NCI-H748 (cell line): Measurements from ENCODE around the gene ADH1C.
"Not testable (repeated sequence)": the region's sequence is repeated elsewhere in the genome, so short reads cannot be mapped to it uniquely, and the experiment has no call there.

Experiments
- DNase-seq: peaks from one replicate; lab custom pipeline; 2025; ENCODE audit not compliant: unreplicated experiment; lab: John Stamatoyannopoulos, UW

ADH1C gene

DNA sequence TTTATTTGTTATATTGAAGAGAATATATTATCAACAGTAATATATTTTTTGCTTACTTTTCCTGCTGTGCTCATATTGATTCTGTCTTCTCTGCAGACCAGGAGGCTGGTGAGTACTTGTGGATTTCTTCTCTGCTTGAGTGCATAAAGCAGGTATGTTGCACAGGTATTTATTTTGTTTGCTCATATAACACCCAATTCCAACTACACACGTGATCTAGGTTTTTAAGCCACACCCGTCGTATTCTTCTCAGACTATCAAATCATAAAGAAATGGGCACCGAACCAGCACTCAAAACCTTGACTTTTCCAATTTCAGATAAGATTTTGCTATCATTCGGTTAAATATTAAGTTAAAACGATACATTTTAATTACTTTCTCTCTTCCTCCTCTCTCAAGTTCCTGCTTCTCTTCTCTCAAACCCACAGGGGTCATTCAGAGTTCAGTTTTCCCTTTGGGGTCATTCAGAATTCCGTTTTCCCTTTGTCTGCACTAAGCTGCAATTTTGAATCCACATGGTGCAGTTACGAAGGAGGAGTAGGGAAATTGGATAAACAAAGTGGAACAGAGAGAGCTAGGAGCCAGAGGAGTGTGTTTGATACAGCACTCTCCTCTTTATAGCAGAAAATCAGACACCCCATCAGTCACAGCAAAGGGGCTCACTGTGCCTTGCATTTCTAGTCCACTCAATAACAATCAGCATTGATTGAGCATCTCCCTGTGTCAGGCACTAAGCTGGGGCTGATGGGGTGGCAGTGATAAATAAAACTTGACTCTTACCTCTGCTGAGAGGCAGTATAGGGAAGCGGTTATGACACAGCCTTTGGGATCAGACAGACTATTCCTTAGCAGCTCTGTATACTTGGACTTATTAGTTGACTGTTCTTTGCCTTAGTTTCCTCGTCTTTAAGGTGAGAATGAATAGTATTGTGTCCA lies at the start of gene ADH1C:
TSS of gene ADH1C (minus strand) at position 145 of the 936 bp plus-strand sequence. CDS start at position 74, 71 bp downstream.
- no peak for DNase-seq

DNA sequence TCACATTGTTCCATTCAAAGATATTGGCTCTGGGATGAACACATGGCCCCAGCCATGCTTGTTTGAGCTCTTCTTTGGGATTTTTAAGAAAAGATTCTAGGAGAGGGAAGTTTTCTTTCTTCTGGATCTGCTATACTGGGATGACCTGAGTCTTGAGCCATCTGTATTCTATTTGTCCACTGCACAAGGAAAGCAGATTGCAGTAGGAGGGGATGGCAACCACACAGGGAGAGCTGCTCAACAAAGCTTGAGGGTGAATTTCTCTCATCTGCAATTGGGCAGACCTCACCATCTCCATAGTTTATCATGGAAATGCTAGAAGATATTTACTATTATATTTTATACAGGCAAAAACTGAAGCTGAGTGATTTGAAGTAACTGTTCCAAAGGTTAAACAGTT lies 48.3 kb upstream of the ADH1C start:
- DNase-seq = no peak

DNA sequence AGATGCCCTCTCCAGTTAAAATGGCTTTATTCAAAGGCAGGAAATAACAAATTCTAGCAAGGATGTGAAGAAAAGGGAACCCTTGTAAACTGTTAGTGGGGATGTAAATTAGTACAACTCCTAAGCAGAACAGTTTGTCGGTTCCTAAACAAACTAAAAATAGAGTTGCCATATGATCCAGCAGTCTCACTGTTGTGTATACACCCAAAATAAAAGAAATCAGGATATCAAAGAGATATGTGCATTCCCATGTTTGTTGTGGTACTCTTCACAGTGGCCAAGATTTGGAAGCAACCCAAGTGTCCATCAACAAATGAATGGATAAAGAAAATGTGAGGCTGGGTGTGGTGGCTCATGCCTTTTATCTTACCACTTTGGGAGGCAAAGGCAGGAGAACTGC lies 46.5 kb upstream of the ADH1C start:
- DNase-seq = no peak

DNA sequence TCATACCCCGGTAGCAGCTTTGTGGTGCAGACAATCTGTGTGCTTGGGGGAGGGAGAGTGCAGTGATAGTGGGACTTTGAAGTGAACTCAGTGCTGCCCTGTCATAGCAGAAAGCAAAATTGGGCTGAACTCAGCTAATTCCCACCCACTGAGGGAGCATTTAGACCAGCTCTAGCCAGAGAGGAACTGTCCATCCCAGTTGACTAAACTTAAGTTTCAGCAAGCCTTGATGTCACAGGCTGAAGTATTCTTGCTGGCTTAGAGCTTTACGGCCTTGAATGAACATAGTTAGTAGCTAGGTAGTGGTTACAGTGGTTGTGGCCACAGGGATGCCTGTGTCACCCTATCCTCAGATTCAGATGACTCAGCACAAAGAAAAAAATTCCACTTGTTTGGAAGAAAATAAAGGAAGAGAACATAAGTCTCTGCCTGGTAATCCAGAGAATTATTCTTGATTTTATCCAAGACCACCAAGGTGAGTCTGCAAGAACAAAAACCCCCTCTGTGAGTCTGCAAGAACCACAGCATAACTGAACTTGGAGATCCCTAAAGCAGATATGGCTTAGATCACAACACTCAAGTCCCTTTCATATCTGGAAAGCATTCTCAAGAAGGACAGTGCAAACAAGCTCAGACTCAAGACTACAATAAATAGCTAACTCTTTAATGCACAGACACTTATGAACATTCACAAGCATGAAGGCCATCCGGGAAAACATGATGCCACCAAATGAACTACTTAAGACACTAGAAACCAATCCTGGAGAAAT lies 43.2 kb upstream of the ADH1C start:
- DNase-seq = no peak

DNA sequence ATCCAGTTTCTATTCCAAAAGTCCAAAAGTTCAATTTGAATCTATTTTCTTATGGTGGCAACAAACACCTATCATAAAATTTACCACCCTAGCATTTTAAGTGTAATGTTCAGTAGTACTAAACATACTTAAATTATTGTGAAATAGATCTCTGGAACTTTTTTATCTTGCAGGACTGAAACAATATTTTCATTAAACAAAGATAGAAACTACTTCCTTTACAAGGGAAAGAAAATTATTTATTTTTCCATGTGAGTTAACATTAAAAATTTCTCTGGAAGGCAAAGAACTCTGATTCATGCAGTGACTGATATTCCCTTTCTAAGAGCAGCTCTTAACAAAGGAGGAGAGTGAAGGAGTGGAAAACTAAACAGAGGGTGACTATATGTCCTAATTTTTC lies 42.4 kb upstream of the ADH1C start:
- DNase-seq = no peak

DNA sequence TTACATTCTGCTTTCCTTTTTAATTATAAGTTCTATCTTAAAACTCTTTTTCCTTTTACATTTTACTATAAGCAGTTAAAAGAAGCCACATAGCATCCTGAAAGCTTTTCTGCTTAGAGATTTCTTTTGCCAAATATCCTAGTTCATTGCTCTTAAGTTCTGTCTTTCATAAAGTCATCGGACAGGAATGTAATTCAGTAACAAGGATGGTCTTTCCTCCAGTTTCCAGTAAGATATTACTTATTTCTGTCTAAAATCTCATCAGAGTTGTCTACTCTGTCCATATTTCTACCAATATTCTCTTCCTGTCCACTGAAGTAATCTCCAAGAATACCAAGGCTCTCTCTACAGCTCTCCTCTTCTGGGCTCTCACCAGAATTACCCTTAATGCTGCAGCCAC lies 37.5 kb upstream of the ADH1C start:
- DNase-seq = no peak

DNA sequence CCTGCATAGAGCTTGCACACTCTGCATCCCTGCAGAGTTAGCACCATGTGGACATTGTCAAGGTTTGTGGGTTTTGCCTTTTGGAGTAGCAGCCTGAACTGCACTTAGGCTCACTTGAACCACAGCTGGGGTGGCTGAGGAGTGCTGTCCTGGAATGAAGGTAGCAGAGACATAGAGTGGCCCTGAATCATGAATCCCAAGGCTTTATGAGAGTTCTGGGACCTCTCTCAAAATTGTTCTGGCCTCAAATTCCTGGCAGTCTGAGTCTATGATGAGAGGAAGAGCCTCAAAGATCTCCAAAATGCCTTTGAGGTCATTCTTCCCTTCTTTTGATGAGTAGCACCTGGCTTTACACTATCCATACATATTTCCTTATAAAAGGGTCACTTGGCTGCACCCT lies 37.1 kb upstream of the ADH1C start:
- DNase-seq = no peak

DNA sequence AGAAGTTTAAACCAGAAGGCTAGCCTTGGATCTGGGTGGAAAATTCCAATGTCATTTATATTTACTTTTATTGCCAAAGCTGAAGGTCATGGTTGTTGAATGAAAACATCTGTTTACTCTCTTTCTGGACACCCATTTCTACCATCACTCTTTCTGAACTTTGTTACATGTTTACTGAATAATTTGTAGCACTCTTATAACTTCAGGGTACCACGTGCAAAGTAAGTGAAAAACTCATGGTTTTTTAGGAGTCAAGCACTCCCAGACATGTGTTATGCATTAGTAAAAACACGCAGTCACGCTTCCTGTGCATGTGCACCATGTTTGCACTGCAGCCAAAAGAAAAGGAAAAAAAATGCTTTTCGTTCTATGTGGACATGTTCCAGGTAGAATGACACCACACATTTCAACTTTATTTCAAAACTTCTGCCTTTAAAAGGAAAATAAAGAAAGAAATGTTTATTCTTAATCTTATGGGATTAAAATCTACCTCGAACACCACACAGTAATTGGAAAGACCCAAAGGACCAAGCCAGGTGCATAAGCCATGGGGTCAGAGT lies 31.4 kb upstream of the ADH1C start:
- DNase-seq = no peak

DNA sequence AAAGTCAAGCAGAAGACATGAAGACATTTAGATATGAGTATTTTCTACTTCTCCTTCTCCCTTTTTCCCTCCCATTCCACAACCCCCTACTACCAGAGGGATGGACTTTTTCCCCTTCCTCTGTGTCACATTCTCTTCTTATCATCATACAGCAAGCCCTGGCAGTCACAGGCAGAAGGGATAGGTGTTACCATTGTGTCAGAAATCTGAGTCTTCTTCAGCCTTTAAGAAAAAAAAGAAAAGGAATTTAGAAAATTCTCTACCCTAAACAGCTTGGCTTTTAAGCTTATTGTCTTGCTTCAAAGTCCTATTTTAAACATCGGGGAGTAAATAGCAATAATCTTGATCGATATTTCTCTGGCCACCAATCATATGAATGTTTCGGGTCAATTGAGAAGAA lies 30.9 kb upstream of the ADH1C start:
- DNase-seq = no peak

DNA sequence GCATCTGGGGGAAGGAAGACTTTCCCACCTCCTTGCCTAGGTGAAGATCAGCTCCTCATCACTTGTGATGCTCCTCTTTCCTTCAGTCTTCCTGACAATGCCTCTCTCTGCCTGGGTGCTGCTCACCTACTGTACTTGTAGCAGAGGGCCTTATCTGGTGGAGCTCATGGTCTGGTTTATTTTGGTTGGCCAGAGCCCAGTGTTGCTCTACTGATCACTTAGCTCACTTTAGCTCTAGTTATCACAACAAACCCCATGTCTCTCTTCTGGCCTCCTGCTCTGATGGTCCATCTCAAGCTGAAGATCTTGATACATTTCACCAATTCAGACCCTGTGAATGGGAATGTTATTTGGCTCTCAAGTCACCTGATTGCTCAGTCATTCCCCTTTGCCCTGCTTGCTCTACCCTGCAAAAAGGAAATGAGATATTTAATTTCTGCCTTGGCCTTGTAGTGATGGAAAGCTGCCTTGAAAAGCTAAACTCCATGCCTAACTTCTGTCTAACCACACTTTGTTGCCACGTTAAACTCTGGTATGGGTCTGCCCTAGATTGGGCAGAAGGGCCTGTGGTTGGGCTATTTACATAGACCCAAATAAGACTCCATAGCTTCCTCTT lies 30.3 kb upstream of the ADH1C start:
- no peak for DNase-seq

DNA sequence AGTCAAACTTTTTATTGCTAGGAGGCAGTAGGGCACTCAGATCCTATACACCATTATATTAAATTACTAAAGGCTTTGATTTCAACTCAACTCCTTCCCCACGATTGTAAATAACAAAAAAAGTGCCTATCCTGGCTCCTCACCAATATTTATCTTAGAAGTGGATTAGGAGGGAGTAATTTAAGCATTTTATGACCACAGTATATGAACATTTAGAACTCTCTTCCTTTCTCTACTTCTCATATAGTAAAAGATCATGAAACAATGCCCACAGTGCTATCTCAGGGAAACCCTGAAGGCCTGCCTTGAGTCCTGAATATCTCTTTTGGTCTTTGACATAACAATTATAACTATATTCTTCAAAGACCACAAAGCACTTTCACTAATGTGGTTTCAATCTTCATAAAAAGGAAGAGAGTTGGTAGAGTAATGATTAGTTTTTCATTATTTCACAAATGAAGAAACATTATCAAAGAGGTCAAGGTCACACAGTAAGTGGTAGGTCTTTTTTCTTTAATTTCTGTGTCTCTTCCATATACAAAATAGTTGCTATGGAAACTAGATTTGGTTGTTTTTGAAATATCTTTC lies 29.1 kb upstream of the ADH1C start:
- DNase-seq = no peak

DNA sequence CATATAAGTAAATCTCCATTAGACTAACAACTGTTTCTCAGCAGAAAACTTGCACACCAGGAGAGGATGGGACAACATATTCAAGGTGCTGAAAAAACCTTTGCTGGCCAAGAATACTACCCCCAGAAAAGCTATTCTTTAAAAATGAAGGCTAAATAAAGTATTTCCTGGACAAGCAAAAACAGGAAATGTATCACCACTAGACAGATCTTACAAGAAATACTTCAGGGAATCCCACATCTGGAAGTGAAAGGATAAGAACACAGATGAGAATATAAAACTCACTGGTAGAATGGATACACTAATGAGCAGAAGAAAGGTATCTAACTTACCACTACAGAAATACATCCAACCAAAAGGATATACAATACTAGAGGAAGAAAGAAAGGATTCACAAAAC lies 27.0 kb upstream of the ADH1C start:
- DNase-seq = no peak

DNA sequence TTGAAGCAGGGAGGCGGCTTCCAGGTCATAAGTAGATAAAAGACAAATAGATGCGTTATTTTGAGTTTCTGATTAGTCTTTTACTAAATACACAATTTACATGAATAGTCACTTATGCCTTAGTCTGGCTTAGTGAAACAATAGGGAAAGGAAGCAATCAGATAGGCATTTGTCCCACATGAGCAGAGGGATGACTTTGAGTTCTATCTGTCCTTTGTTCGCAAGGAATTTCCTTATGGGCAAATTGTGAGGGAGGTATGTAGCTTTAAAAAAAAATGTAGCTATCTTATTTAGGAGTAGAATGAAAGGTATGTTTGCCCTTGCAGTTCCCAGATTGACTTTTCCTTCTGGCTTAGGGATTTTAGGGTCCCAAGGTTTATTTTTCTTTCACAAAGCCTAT lies 26.3 kb upstream of the ADH1C start:
- no peak for DNase-seq

DNA sequence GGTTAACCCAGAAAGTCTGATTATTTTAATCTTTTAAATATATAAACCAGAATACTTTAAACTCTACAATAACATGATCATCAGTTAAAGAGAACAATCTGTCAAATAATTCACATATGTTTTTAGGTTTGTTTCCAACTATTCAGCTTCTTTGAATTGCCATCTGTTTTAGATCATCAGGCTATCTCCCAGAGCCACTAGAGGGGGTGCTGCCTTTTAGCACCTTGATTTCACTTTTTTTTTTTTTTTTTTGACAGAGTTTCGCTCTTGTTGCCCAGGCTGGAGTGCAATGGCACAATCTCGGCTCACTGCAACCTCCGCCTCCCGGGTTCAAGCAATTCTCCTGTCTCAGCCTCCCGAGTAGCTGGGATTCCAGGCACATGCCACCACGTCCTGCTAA lies 24.8 kb upstream of the ADH1C start:
- not testable (repeated sequence) for DNase-seq

DNA sequence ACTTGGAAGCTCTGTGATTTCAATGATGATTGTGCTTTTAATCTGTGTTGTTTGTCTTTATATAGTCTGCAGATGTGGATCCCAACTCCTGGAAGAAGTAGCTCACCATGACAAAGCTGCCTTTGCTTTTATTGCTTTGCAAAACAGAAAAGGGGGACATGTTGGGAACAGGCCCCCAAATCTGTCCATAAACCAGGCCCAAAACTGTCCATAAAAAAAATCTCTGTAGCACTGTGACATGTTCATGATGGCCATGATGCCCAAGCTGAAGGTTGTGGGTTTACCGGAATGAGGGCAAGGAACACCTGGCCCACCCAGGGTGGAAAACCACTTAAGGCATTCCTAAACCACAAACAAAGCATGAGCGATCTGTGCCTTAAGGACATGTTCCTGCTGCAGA lies 19.9 kb upstream of the ADH1C start:
- not testable (repeated sequence) for DNase-seq

DNA sequence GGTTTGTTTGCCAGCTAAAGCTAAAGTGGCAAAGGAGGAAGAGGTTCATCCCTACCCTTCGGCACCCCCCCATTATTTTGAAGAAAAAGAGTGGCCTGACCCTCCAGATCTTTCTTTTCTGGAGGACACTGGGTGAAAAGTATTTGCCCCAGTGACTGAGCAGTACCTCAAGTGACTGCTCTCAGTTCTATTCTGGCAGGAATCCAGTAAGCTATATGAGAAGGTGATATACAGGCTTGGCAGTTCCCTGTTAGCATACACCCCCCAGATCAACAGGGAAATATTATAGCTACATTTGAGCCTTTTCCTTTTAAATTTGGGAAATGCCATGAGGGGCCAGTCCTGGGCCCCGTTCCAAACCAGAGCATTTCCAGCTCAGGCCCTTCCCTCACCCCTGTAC lies 15.3 kb upstream of the ADH1C start:
- DNase-seq = not testable (repeated sequence)

DNA sequence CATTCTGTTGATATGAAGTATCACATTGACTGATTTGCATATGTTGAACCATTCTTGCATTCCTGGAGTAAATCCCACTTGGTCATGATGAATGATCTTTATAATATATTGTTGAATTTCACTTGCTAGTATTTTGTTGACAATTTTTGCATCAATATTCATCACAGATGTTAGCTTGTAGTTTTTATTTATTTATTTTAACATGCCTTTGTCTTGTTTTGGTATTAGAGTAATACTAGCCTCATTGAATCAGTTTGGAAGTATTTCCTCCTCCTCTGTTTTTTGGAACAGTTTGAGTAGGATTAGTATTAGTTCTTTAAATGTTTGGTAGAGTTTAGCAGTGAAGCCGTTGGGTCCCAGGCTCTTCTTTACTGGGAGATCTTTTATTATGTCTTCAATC lies 13.9 kb upstream of the ADH1C start:
- DNase-seq = no peak

DNA sequence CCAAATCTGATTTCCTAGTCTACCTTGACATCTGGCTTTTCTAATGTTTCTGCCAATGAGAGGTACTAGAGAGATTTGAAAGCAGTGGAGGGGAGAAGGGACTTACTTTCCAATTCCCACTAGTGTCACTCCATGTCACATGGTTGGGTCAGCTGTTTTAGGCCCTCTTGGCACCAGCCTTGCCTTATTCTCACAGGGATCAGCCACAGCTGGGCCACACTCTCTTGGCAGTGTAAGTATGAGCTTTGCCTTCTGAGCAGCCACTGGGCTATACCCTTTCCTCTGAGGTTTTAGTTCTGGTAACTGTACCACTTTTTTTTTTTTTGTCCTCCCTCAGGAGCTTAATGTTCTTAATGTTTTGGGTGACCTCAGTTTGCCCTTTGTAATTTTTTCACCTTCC lies 10.2 kb upstream of the ADH1C start:
- no peak for DNase-seq

DNA sequence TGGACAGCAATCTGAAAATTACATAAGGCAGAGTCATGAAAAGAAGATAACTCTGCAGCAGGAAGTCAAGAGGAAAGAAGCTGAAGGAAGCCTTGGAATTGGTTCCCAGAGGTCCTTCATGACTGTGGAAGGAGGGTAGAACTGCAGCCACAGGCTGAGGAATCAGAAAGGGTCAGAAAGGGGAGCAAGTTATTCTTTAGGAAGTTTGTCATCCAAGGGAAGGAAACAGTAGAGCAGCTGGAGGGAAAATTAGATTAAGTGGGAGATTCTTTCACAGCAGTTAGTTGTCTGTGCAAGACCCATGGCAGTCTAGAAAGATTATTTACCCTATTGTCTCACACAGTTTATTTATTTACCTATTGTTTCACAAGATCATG lies 9.3 kb upstream of the ADH1C start:
- DNase-seq = no peak

DNA sequence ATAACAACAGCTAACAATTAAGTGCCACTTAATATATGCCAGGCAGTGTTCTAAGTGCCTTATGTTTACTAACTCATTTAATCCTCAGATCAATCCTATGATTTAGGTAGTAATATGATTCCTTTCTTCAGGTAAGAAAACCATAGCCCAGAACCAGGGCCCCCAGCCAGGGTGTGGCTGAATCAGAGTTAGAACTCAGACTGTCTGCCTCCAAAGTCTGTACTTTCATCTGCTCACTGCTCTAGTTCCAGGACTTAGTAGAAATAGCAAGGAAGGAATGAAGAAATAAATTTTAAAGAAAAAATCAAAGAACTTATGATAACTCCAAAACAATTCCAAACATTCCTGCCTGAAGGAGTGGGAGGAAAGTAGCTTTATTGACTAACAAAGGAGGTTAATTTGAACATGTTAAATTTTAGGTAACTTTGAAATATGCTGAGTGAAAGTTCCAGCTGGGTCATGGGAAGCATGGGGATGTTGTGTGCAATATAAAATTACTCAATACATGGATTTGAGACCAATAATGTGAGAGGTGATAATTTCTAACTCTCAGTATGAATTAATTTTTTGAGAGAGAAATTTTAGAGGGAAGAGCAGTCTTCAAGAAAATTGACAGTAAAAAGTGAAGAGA lies 8.8 kb upstream of the ADH1C start:
- DNase-seq = no peak
